Stomach (tissue), 4 donors: Measurements from ENCODE around the gene NXPH3.
A peak's percentile ranks its signal among the peaks of the same experiment; 100 is the strongest.

Source experiments
- POLR2A ChIP-seq, 4 donors: fragments of 450-650 bp; IDR thresholded peaks; one replicate each; pipeline ENCODE4 v1.6.1; 2016; ENCODE audit warnings: antibody characterized with exemption in 4 of 4, control low read depth in 2 of 4, mild to moderate bottlenecking in 1 of 4, moderate library complexity in 1 of 4
- TF ChIP-seq, protein P1 (sequence below), 7 experiments: fragments of 450-650 bp in 4 of 7; fragments of 200-600 bp in 3 of 7; sonication (generic) in 3 of 7; IDR thresholded peaks; one replicate each; pipeline ENCODE4 v1.5.1; 2016 to 2019; ENCODE audit warnings: antibody characterized with exemption in 7 of 7, control low read depth in 2 of 7, mild to moderate bottlenecking in 1 of 7

DNA sequence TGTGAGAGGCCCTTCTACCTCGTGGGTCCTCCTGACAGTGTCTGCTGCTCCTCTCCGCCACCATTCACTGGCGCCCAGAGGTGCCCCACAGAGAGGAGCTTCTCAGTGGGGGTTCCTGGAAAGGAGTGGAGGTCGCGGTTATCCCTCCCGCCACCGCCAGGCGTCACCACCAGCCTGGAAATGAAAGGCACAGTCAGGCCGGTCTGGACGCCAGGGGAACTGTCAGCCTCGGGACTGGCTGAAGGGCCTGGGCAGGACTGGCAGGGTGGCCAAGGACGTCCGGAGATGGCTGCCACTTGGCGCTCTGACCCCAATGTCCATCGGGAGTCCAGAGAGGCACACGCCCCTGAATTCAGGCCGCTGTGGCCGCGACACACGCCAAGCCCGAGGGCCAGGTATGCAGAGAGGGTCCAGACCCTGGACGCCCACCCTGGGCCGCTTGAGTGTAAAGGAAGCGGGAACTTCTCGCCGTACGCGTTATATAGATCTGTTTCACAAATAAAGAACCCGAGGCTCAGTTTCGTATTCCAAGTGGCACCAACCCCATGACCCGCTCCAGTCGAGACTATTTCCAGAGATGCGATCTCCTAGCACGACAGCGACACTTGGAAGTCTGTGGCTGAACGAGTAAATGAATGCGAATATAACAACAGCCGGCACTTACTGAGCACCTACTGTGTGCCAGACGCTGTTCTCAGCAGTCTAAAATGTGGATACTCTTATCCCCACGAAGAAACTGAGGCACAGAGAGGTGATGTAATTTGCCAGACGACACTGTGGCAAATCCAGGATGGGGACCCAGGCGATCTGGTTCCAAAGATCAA lies 7.6 kb upstream of the NXPH3 start:
- no peak for TF ChIP-seq POLR2A (IDR thresholded peaks at IDR 0.05)
- TF ChIP-seq, protein P1, sequence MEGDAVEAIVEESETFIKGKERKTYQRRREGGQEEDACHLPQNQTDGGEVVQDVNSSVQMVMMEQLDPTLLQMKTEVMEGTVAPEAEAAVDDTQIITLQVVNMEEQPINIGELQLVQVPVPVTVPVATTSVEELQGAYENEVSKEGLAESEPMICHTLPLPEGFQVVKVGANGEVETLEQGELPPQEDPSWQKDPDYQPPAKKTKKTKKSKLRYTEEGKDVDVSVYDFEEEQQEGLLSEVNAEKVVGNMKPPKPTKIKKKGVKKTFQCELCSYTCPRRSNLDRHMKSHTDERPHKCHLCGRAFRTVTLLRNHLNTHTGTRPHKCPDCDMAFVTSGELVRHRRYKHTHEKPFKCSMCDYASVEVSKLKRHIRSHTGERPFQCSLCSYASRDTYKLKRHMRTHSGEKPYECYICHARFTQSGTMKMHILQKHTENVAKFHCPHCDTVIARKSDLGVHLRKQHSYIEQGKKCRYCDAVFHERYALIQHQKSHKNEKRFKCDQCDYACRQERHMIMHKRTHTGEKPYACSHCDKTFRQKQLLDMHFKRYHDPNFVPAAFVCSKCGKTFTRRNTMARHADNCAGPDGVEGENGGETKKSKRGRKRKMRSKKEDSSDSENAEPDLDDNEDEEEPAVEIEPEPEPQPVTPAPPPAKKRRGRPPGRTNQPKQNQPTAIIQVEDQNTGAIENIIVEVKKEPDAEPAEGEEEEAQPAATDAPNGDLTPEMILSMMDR (IDR thresholded peaks at IDR 0.05), result peak in 6 of 7 experiments; percentile 59 to 99 (median 97)
